Hematopoietic multipotent progenitor cell (in vitro differentiated cells): ENCODE measurements around the gene MIA2. TPM values are rescaled to one million over a fixed set of nuclear protein-coding genes. Genes with fewer than 3 reads are reported as not detected.
A peak's percentile ranks its signal among the peaks of the same experiment; 100 is the strongest.
"Not testable (repeated sequence)": the region's sequence is repeated elsewhere in the genome, so short reads cannot be mapped to it uniquely, and the experiment has no call there.

ENCODE experiments used
- DNase-seq, 3 donors: peaks; one replicate each; pipeline ENCODE4 v3.0.0-alpha.2; 2011 to 2015; ENCODE audit warnings: low read depth in 2 of 3, low spot score in 2 of 3
- total RNA-seq: library from RNA; depleted of rRNA; stranded (reverse); fragments of >200 nt; gene quantifications from one replicate; pipeline ENCODE4 v1.2.3, GENCODE V29; 2012

MIA2 gene
- total RNA-seq, 1 donor: 7.8 TPM

- peak in 1 of 3 donors; percentile 29 for DNase-seq
Observed at GRCh38 chr14:39267608-39268005, 33.9 kb downstream of the MIA2 start.

- peak in 1 of 3 donors; percentile 19 for DNase-seq
Observed at GRCh38 chr14:39268393-39268792, 34.7 kb downstream of the MIA2 start.

GRCh38 chr14:39272918-39273317, 39.2 kb downstream of the MIA2 start:
- no peak for DNase-seq

- no peak for DNase-seq
Observed at GRCh38 chr14:39275395-39275794, 41.7 kb downstream of the MIA2 start.

- no peak for DNase-seq
Observed at GRCh38 chr14:39276005-39276404, 42.3 kb downstream of the MIA2 start.

- DNase-seq: no peak
Observed at GRCh38 chr14:39276579-39277114, 42.9 kb downstream of the MIA2 start.

GRCh38 chr14:39279515-39279914, 45.8 kb downstream of the MIA2 start:
- DNase-seq: no peak

- not testable (repeated sequence) for DNase-seq
Observed at GRCh38 chr14:39280678-39281077, 47.0 kb downstream of the MIA2 start.

- no peak for DNase-seq
Observed at GRCh38 chr14:39289523-39289922, 55.8 kb downstream of the MIA2 start.

- no peak for DNase-seq
Observed at GRCh38 chr14:39291701-39292100, 58.0 kb downstream of the MIA2 start.

GRCh38 chr14:39293629-39294028, 59.9 kb downstream of the MIA2 start:
- DNase-seq: no peak

GRCh38 chr14:39300389-39300788, 66.7 kb downstream of the MIA2 start:
- DNase-seq: not testable (repeated sequence)

GRCh38 chr14:39302124-39302810, 68.6 kb downstream of the MIA2 start:
- DNase-seq: no peak

GRCh38 chr14:39303115-39303514, 69.4 kb downstream of the MIA2 start:
- DNase-seq: no peak

GRCh38 chr14:39307815-39308214, 74.1 kb downstream of the MIA2 start:
- no peak for DNase-seq

GRCh38 chr14:39310051-39310450, 76.3 kb downstream of the MIA2 start:
- no peak for DNase-seq

- no peak for DNase-seq
Observed at GRCh38 chr14:39315859-39316444, 82.2 kb downstream of the MIA2 start.

GRCh38 chr14:39316830-39317553, 83.3 kb downstream of the MIA2 start:
- DNase-seq: no peak

- DNase-seq: no peak
Observed at GRCh38 chr14:39318574-39318973, 84.9 kb downstream of the MIA2 start.

GRCh38 chr14:39319381-39319780, 85.7 kb downstream of the MIA2 start:
- no peak for DNase-seq

GRCh38 chr14:39320318-39320717, 86.6 kb downstream of the MIA2 start:
- DNase-seq: no peak

- no peak for DNase-seq
Observed at GRCh38 chr14:39322807-39323206, 89.1 kb downstream of the MIA2 start.
